GM18498 (cell line): ENCODE measurements around the gene ZBTB16.

Experiments
- ATAC-seq: cut with Tn5 transposase; IDR thresholded peaks from one replicate; pipeline ENCODE4 v1.9.1; 2021; ENCODE audit warnings: mild to moderate bottlenecking, moderate library complexity; ENCODE audit not compliant: unreplicated experiment

Gene ZBTB16

GRCh38 chr11:114149689-114150407 is 90.3 kb downstream of the ZBTB16 start:
- ATAC-seq, result no peak

GRCh38 chr11:114150671-114151070 is 91.2 kb downstream of the ZBTB16 start:
- ATAC-seq, result no peak

GRCh38 chr11:114151631-114152030 is 92.1 kb downstream of the ZBTB16 start:
- no peak for ATAC-seq

- no peak for ATAC-seq
Observed at GRCh38 chr11:114152162-114152561, 92.7 kb downstream of the ZBTB16 start.

- ATAC-seq, result no peak
Observed at GRCh38 chr11:114152785-114153184, 93.3 kb downstream of the ZBTB16 start.

- ATAC-seq, result no peak
Observed at GRCh38 chr11:114153224-114153623, 93.7 kb downstream of the ZBTB16 start.

- no peak for ATAC-seq
Observed at GRCh38 chr11:114154271-114155047, 94.9 kb downstream of the ZBTB16 start.

GRCh38 chr11:114155116-114155515 is 95.6 kb downstream of the ZBTB16 start:
- no peak for ATAC-seq

GRCh38 chr11:114156131-114156581 is 96.6 kb downstream of the ZBTB16 start:
- no peak for ATAC-seq

GRCh38 chr11:114156782-114157181 is 97.3 kb downstream of the ZBTB16 start:
- ATAC-seq, result no peak

GRCh38 chr11:114157476-114158050 is 98.1 kb downstream of the ZBTB16 start:
- no peak for ATAC-seq

- ATAC-seq, result no peak
Observed at GRCh38 chr11:114158421-114158820, 98.9 kb downstream of the ZBTB16 start.

GRCh38 chr11:114158886-114159285 is 99.4 kb downstream of the ZBTB16 start:
- no peak for ATAC-seq

GRCh38 chr11:114159320-114159719 is 99.8 kb downstream of the ZBTB16 start:
- no peak for ATAC-seq

GRCh38 chr11:114159802-114160632 is 100.5 kb downstream of the ZBTB16 start:
- ATAC-seq, result peak; percentile 93

- no peak for ATAC-seq
Observed at GRCh38 chr11:114160894-114161293, 101.4 kb downstream of the ZBTB16 start.

- no peak for ATAC-seq
Observed at GRCh38 chr11:114161486-114162250, 102.2 kb downstream of the ZBTB16 start.

GRCh38 chr11:114162719-114163123 is 103.2 kb downstream of the ZBTB16 start:
- no peak for ATAC-seq

- no peak for ATAC-seq
Observed at GRCh38 chr11:114163229-114163631, 103.7 kb downstream of the ZBTB16 start.

GRCh38 chr11:114163830-114164401 is 104.4 kb downstream of the ZBTB16 start:
- ATAC-seq, result no peak
